NT2/D1 (cell line): Measurements from ENCODE around the gene ZFR2.

Experiments used
- SUZ12 ChIP-seq: IDR thresholded peaks from 2 replicates; pipeline ENCODE4 v1.6.1; 2011; ENCODE audit not compliant: insufficient read length, insufficient read depth; ENCODE audit errors: extremely low read depth
- YY1 ChIP-seq: IDR thresholded peaks from 2 replicates; pipeline ENCODE4 v1.6.1; 2011; ENCODE audit not compliant: insufficient read length, insufficient read depth
- ZNF274 ChIP-seq: IDR thresholded peaks from 2 replicates; pipeline ENCODE4 v1.6.1; 2011; ENCODE audit warnings: mild to moderate bottlenecking, low read depth, low read length

GRCh38 chr19:3899531-3900294 lies 30.9 kb upstream of the ZFR2 start:
- no peak for TF ChIP-seq YY1
- TF ChIP-seq ZNF274 = no peak
- TF ChIP-seq SUZ12 = no peak
